GM12891 (cell line): ENCODE results near the gene PNPLA3.

Experiments
- PAX5 ChIP-seq: IDR thresholded peaks from 2 replicates; pipeline ENCODE4 v1.6.1; 2011; ENCODE audit warnings: low read length, moderate library complexity, mild to moderate bottlenecking; ENCODE audit not compliant: insufficient read depth, severe bottlenecking
- POLR2A ChIP-seq: IDR thresholded peaks from 2 replicates; pipeline ENCODE4 v1.6.1; 2011; ENCODE audit warnings: low read depth, low read length, control low read depth
- POLR2AphosphoS5 ChIP-seq: IDR thresholded peaks from 2 replicates; pipeline ENCODE4 v1.6.1; 2011; ENCODE audit warnings: low read depth, low read length, control low read depth
- POU2F2 ChIP-seq: IDR thresholded peaks from 2 replicates; pipeline ENCODE4 v1.6.1; 2011; ENCODE audit warnings: low read depth, mild to moderate bottlenecking, control low read depth, low read length, moderate library complexity
- SPI1 ChIP-seq: IDR thresholded peaks from 2 replicates; pipeline ENCODE4 v1.6.1; 2011; ENCODE audit warnings: low read depth, low read length, control low read depth
- TAF1 ChIP-seq: IDR thresholded peaks from 2 replicates; pipeline ENCODE4 v1.6.1; 2011; ENCODE audit warnings: low read depth, low read length, control low read depth

DNA sequence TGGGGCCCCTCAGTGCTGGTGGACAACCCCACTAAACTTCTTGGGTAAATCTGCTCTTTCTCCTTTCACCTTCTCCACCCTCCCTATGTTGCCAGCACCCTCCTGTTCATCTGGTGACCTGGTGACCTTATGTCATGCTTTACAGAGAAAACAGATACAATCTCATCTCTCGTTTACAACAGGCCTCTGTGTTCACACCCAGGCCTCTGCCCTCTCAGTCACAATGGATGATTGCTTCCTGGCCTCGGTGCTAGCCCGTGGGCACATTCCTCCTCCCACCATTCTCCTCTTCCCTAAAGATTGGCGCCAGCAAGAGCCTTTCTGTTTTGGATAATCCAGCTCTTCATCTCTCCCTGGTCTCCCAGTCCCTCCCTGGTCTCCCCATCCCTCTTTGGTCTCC lies 12.3 kb upstream of the PNPLA3 start:
- TF ChIP-seq POLR2AphosphoS5: no peak
- TF ChIP-seq SPI1: no peak
- TF ChIP-seq POLR2A: no peak
- no peak for TF ChIP-seq TAF1
- TF ChIP-seq POU2F2: no peak
- no peak for TF ChIP-seq PAX5
